GM12892 (cell line): ENCODE results near the gene TMPRSS15.

Source experiments
- POLR2A ChIP-seq: IDR thresholded peaks from 2 replicates; pipeline ENCODE4 v1.6.1; 2011; ENCODE audit warnings: low read depth, low read length, control low read depth
- POLR2AphosphoS5 ChIP-seq: IDR thresholded peaks from 2 replicates; pipeline ENCODE4 v1.6.1; 2011; ENCODE audit warnings: low read depth, low read length, control low read depth

DNA sequence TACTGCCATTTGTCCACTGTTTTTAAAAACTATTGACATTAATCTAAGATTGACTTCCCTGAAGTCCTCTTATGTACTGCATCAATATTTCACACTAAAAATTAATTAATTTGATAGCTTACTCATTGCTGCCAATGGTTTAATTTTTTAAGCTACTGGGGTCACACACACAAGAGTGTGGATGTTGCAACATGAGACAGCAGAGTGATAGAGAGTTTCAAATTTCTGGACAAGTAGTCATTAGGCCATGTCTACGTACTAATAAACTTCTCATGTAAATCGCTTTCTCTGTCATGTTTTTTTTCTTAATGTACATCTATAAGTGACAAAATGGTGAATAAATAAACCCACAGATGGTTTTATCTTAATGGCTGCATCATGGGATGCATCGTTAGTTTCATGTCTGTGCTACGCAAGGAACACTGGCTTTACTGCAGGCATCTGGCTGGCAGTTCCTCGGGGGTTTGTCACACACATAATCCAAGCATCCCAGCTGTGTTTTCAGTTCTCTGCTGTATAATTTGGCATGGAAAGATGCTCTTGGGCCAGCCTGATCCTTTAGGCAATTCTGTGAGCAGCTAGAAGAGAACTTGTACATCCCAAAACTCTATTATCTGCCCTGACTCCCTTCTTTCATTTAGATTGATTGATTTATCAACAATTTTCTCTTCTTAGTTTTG, 175.4 kb downstream of the TMPRSS15 start:
- TF ChIP-seq POLR2AphosphoS5 (no peak), POLR2A (no peak)
